PFSK-1 (cell line): ENCODE data around the gene HIRA.

Experiments used
- FOXP2 ChIP-seq: optimal IDR thresholded peaks from 2 replicates; pipeline ENCODE3; 2011; ENCODE audit warnings: borderline replicate concordance, control low read depth, inconsistent platforms; ENCODE audit not compliant: insufficient read depth; ENCODE audit errors: extremely low read length, extremely low read depth
- POLR2AphosphoS5 ChIP-seq: IDR thresholded peaks from 2 replicates; pipeline ENCODE4 v1.6.1; 2012; ENCODE audit warnings: low read depth, mild to moderate bottlenecking, control low read depth, low read length, moderate library complexity
- REST ChIP-seq, 2 experiments: IDR thresholded peaks; 2 replicates each; pipeline versions ENCODE4 v1.6.1 to v1.8.0; 2011 to 2012; ENCODE audit warnings: low read depth in 2 of 2, low read length in 2 of 2, control low read depth in 1 of 2, inconsistent platforms in 1 of 2, mild to moderate bottlenecking in 1 of 2, moderate library complexity in 1 of 2; ENCODE audit not compliant: insufficient read depth in 1 of 2
- SIN3A ChIP-seq: IDR thresholded peaks from 2 replicates; pipeline ENCODE4 v1.6.1; 2012; ENCODE audit warnings: mild to moderate bottlenecking, low read length, moderate library complexity, borderline replicate concordance; ENCODE audit not compliant: insufficient read depth
- TAF1 ChIP-seq: IDR thresholded peaks from 2 replicates; pipeline ENCODE4 v1.6.1; 2012; ENCODE audit warnings: low read length, control low read depth, borderline replicate concordance; ENCODE audit not compliant: insufficient read depth

Gene HIRA

GRCh38 chr22:19287076-19287707, 144.3 kb downstream of the HIRA start:
- no peak for TF ChIP-seq POLR2AphosphoS5
- no peak for TF ChIP-seq SIN3A
- TF ChIP-seq TAF1: no peak
- no peak for TF ChIP-seq REST (IDR thresholded peaks at IDR 0.05; ENCODE audit: insufficient read depth in 1 of 2, low read depth in 2 of 2, low read length in 2 of 2)
- no peak for TF ChIP-seq FOXP2

GRCh38 chr22:19285831-19286230, 145.7 kb downstream of the HIRA start:
- TF ChIP-seq POLR2AphosphoS5 (no peak), REST (IDR thresholded peaks at IDR 0.05; ENCODE audit: insufficient read depth in 1 of 2, low read depth in 2 of 2, low read length in 2 of 2) (no peak), TAF1 (no peak), FOXP2 (no peak), SIN3A (no peak)
